ENCODE measurements around the gene PRRX1.

Gene PRRX1

DNA sequence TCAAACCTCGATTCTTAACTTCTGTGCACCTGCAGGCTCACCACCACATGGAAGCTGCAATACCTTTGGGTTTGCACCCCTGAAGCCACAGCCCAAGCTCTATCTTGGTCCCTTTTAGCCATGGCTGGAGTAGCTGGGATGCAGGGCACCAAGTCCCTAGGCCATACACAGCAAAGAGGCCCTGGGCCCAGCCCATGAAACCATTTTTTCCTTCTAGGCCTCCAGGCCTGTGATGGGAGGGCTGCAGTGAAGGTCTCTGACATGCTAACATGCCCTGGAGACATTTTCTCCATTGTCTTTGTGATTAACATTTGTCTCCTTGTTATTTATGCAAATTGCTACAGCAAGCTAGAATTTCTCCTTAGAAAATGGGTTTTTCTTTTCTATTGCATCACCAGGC lies 79.2 kb downstream of the PRRX1 start:
- Mint-ChIP-seq H3K4me3 (no peak overlapping the region), H3K36me3 (no peaks in the 10 kb centered on the region), H3K27ac (no peak overlapping the region), H3K4me1 (no peaks in the 10 kb centered on the region), H3K27me3 (peaks cover 4% of the 10 kb centered on the region), H3K9me3 (peaks cover 5% of the 10 kb centered on the region)

DNA sequence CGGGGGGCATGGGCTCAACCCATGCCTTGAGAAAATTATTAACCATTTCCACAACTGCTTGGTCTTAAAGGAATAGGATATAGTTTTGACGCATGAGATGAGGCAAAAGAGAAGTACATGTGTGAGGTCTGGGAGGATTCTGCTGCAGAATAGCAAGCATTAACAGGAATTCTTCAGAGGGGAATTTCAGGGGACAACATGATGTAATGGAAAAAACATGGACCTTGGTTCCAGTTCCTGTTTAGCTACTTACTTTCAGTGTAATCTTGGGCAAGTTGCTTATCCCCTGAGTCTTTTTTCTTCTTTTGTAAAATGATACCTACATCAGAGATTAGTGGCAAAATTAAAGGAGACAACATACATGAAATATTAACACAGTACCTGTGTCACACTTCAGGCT lies 85.6 kb downstream of the PRRX1 start:
- no peak overlapping the region for H3K27ac Mint-ChIP-seq
- H3K36me3 Mint-ChIP-seq, result no peaks in the 10 kb centered on the region
- H3K9me3 Mint-ChIP-seq, result no peaks in the 10 kb centered on the region
- H3K27me3 Mint-ChIP-seq, result no peaks in the 10 kb centered on the region
- H3K4me3 Mint-ChIP-seq, result no peak overlapping the region
- H3K4me1 Mint-ChIP-seq, result no peaks in the 10 kb centered on the region

GRCh38 chr1:170749959-170750358 lies 86.0 kb downstream of the PRRX1 start:
- Mint-ChIP-seq H3K4me1 (no peaks in the 10 kb centered on the region), H3K36me3 (no peaks in the 10 kb centered on the region), H3K27ac (no peak overlapping the region), H3K9me3 (no peaks in the 10 kb centered on the region), H3K4me3 (no peak overlapping the region), H3K27me3 (no peaks in the 10 kb centered on the region)

DNA sequence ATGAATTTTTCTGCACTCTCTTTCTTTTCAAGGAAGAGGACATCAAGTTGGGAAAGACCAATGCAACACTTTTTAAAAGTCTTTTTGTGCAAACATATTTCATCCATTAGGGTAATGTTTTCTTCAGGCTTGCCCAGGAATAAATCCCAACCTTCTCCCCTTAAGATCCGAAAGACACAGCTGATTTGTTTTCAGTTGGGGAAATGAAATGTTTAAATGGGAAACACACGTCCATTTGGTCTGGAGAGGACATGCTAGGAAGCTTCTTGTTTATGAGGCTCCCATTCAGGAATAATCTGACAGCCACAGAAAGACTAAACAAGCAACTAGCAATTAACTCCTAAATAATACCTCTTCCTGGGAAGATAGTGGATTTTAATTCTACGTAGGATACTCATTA lies 91.9 kb downstream of the PRRX1 start:
- Mint-ChIP-seq H3K9me3 (no peaks in the 10 kb centered on the region), H3K27ac (no peak overlapping the region), H3K36me3 (no peaks in the 10 kb centered on the region), H3K4me1 (no peaks in the 10 kb centered on the region), H3K4me3 (no peak overlapping the region), H3K27me3 (no peaks in the 10 kb centered on the region)

- Mint-ChIP-seq H3K9me3 (no peaks in the 10 kb centered on the region), H3K4me1 (no peaks in the 10 kb centered on the region), H3K27ac (no peak overlapping the region), H3K4me3 (no peak overlapping the region), H3K36me3 (no peaks in the 10 kb centered on the region), H3K27me3 (no peaks in the 10 kb centered on the region)
Measured at GRCh38 chr1:170758992-170759391, 95.1 kb downstream of the PRRX1 start.

GRCh38 chr1:170765279-170765678 lies 101.3 kb downstream of the PRRX1 start:
- no peaks in the 10 kb centered on the region for H3K9me3 Mint-ChIP-seq
- no peak overlapping the region for H3K27ac Mint-ChIP-seq
- H3K4me3 Mint-ChIP-seq, result no peak overlapping the region
- H3K4me1 Mint-ChIP-seq, result no peaks in the 10 kb centered on the region
- no peaks in the 10 kb centered on the region for H3K36me3 Mint-ChIP-seq
- peaks cover 3% of the 10 kb centered on the region for H3K27me3 Mint-ChIP-seq

GRCh38 chr1:170765712-170766330 lies 101.9 kb downstream of the PRRX1 start:
- Mint-ChIP-seq H3K27me3 (peaks cover 3% of the 10 kb centered on the region), H3K9me3 (no peaks in the 10 kb centered on the region), H3K27ac (no peak overlapping the region), H3K4me3 (no peak overlapping the region), H3K4me1 (no peaks in the 10 kb centered on the region), H3K36me3 (no peaks in the 10 kb centered on the region)

- Mint-ChIP-seq H3K9me3 (no peaks in the 10 kb centered on the region), H3K27me3 (peaks cover 3% of the 10 kb centered on the region), H3K27ac (no peak overlapping the region), H3K36me3 (no peaks in the 10 kb centered on the region), H3K4me1 (no peaks in the 10 kb centered on the region), H3K4me3 (no peak overlapping the region)
Measured at GRCh38 chr1:170768929-170769328, 105.0 kb downstream of the PRRX1 start.

DNA sequence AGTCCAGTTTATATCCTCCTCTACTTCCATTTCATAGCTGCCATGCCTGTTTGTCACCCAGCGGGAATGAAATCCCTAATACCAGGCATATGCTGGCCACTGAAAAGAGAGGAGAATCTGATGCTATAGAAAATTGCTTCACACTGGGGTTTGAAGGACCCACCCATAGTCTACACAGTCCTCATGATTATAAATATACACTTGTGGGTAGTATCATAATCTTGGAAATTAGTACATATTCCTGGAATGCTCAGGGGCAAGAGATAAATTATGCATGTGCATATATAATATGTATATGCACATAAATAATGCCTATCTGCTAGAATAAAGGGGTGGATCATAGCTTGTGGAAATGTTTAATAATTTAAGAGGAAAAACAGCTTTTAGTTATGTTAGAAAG lies 105.8 kb downstream of the PRRX1 start:
- Mint-ChIP-seq H3K4me3 (no peak overlapping the region), H3K36me3 (no peaks in the 10 kb centered on the region), H3K27me3 (peaks cover 3% of the 10 kb centered on the region), H3K4me1 (no peaks in the 10 kb centered on the region), H3K27ac (no peak overlapping the region), H3K9me3 (no peaks in the 10 kb centered on the region)

- Mint-ChIP-seq H3K4me1 (no peaks in the 10 kb centered on the region), H3K27ac (no peak overlapping the region), H3K4me3 (no peak overlapping the region), H3K36me3 (no peaks in the 10 kb centered on the region), H3K9me3 (no peaks in the 10 kb centered on the region), H3K27me3 (peaks cover 3% of the 10 kb centered on the region)
Measured at GRCh38 chr1:170770254-170770653, 106.3 kb downstream of the PRRX1 start.

GRCh38 chr1:170776252-170776651 lies 112.3 kb downstream of the PRRX1 start:
- Mint-ChIP-seq H3K27me3 (peaks cover 4% of the 10 kb centered on the region), H3K9me3 (peaks cover 10% of the 10 kb centered on the region), H3K36me3 (no peaks in the 10 kb centered on the region), H3K4me1 (no peaks in the 10 kb centered on the region), H3K27ac (no peak overlapping the region), H3K4me3 (no peak overlapping the region)

DNA sequence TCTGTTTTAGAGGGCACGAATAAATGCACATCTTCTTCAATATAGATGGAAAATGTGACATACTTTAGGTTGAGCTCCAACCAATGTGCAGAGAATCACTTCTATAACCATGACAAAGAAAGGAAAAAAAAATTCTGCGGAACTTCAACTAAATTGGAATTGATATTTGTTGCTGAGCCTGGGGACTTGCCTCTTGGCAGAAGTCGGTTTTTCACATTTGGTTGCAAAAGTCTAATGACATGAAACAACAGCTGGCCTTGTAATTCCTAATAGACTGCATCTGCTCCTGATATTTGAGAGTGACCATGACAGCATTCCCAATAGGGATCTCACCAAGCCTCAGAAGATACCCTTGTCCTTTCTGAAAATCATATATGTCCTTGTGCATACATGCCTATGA lies 112.8 kb downstream of the PRRX1 start:
- peaks cover 4% of the 10 kb centered on the region for H3K27me3 Mint-ChIP-seq
- no peaks in the 10 kb centered on the region for H3K4me1 Mint-ChIP-seq
- H3K4me3 Mint-ChIP-seq, result no peak overlapping the region
- no peak overlapping the region for H3K27ac Mint-ChIP-seq
- H3K36me3 Mint-ChIP-seq, result no peaks in the 10 kb centered on the region
- H3K9me3 Mint-ChIP-seq, result peaks cover 15% of the 10 kb centered on the region

Measured in activated naive CD4-positive, alpha-beta T cell treated with anti-CD3 and anti-CD28 coated beads, Interleukin-2, amount 50 U/mL, for 24 hours (primary cell).